Vagina (tissue), 2 donors: Measurements from ENCODE around the gene SUMF1.

ENCODE experiments used
- POLR2A ChIP-seq, 2 donors: fragments of 450-650 bp; IDR thresholded peaks; one replicate each; pipeline ENCODE4 v1.6.1; 2017; ENCODE audit warnings: antibody characterized with exemption in 2 of 2, mild to moderate bottlenecking in 2 of 2, moderate library complexity in 2 of 2
- TF ChIP-seq, protein P1 (sequence below), 3 experiments: fragments of 450-650 bp in 2 of 3; fragments of 200-600 bp in 1 of 3; sonication (generic) in 1 of 3; IDR thresholded peaks; one replicate each; pipeline ENCODE4 v1.5.1; 2017 to 2019; ENCODE audit warnings: antibody characterized with exemption in 3 of 3, mild to moderate bottlenecking in 2 of 3, moderate library complexity in 2 of 3

GRCh38 chr3:4409971-4410573 is 57.0 kb downstream of the SUMF1 start:
- TF ChIP-seq, protein P1, sequence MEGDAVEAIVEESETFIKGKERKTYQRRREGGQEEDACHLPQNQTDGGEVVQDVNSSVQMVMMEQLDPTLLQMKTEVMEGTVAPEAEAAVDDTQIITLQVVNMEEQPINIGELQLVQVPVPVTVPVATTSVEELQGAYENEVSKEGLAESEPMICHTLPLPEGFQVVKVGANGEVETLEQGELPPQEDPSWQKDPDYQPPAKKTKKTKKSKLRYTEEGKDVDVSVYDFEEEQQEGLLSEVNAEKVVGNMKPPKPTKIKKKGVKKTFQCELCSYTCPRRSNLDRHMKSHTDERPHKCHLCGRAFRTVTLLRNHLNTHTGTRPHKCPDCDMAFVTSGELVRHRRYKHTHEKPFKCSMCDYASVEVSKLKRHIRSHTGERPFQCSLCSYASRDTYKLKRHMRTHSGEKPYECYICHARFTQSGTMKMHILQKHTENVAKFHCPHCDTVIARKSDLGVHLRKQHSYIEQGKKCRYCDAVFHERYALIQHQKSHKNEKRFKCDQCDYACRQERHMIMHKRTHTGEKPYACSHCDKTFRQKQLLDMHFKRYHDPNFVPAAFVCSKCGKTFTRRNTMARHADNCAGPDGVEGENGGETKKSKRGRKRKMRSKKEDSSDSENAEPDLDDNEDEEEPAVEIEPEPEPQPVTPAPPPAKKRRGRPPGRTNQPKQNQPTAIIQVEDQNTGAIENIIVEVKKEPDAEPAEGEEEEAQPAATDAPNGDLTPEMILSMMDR (IDR thresholded peaks at IDR 0.05), result no peak
- no peak for TF ChIP-seq POLR2A (IDR thresholded peaks at IDR 0.05)
